Type B pancreatic cell (in vitro differentiated cells): Measurements from ENCODE around the gene ARL8A. TPM values are rescaled to one million over a fixed set of nuclear protein-coding genes. Genes with fewer than 3 reads are reported as not detected.

Experiments
- DNase-seq: peaks from one replicate; pipeline ENCODE4 v3.0.0; 2021; ENCODE audit warnings: mixed read lengths; ENCODE audit not compliant: unreplicated experiment; ENCODE audit errors: extremely low spot score
- H3K27ac Mint-ChIP-seq: 2 replicates; pipeline ENCODE4 v1.8.0; 2021; ENCODE audit warnings: mild to moderate bottlenecking, mixed read lengths
- H3K27me3 Mint-ChIP-seq: 2 replicates; pipeline ENCODE4 v1.8.0; 2021; ENCODE audit warnings: mixed read lengths
- H3K36me3 Mint-ChIP-seq: 2 replicates; pipeline ENCODE4 v1.8.0; 2021; ENCODE audit warnings: mixed read lengths
- H3K4me1 Mint-ChIP-seq: one replicate; pipeline ENCODE4 v1.8.0; 2021; ENCODE audit warnings: mixed read lengths; ENCODE audit not compliant: unreplicated experiment
- H3K4me3 Mint-ChIP-seq: 2 replicates; pipeline ENCODE4 v1.8.0; 2021; ENCODE audit warnings: mild to moderate bottlenecking, mixed read lengths
- H3K9me3 Mint-ChIP-seq: 2 replicates; pipeline ENCODE4 v1.8.0; 2021; ENCODE audit warnings: mixed read lengths
- total RNA-seq: library from RNA; stranded (reverse); gene quantifications from 2 replicates; pipeline ENCODE4 v1.2.1, GENCODE V29; 2021; ENCODE audit warnings: low replicate concordance
- TF ChIP-seq, protein P1 (sequence below): fragments of 200-600 bp; sonication (generic); conservative IDR thresholded peaks from 2 replicates; pipeline ENCODE4 v1.5.0; 2021; ENCODE audit warnings: antibody characterized with exemption, mild to moderate bottlenecking

Gene ARL8A
- total RNA-seq, 1 donor from 2014 or later = 58.6 TPM

DNA sequence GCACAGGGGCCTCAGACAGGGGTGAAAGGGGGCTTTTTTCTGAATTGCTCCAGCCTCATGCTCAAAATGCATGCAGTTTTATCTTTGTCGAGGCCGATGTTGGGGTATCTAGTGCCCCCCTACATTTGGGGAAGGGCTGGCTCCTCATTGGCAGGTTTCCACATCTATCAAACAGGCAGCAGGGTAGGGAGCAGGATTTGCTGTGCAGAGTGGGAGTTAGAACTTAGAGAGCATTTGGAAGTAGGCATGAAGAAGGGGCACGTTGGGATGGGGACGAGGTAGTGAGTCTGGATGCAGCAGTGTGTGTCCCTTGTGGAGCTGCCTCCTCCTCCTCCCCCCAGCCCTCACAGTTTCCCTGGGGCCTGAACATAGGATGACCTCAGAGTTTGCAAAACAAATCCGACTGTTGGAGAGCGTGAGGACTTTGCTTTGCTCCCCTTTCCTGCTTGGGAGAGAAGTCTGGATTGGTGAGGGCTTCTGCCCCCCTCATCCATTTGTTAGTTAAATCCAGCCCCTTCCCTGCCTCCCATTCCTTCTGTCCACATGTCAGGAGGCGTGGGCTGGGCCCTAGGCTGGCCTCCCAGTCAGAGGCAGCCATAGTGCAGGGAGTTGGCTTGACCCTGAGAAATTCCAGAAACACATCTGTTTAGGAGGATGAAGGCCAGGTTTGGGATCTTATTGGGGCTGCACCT, 58.7 kb downstream of the ARL8A start:
- Mint-ChIP-seq H3K9me3 (no peaks in the 10 kb centered on the region), H3K27ac (peak overlapping the region; percentile 87), H3K36me3 (no peaks in the 10 kb centered on the region), H3K4me3 (peak overlapping the region; percentile 42), H3K4me1 (peaks cover 33% of the 10 kb centered on the region), H3K27me3 (no peaks in the 10 kb centered on the region)
- no peak for DNase-seq
- TF ChIP-seq, protein P1, sequence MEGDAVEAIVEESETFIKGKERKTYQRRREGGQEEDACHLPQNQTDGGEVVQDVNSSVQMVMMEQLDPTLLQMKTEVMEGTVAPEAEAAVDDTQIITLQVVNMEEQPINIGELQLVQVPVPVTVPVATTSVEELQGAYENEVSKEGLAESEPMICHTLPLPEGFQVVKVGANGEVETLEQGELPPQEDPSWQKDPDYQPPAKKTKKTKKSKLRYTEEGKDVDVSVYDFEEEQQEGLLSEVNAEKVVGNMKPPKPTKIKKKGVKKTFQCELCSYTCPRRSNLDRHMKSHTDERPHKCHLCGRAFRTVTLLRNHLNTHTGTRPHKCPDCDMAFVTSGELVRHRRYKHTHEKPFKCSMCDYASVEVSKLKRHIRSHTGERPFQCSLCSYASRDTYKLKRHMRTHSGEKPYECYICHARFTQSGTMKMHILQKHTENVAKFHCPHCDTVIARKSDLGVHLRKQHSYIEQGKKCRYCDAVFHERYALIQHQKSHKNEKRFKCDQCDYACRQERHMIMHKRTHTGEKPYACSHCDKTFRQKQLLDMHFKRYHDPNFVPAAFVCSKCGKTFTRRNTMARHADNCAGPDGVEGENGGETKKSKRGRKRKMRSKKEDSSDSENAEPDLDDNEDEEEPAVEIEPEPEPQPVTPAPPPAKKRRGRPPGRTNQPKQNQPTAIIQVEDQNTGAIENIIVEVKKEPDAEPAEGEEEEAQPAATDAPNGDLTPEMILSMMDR = no peak

DNA sequence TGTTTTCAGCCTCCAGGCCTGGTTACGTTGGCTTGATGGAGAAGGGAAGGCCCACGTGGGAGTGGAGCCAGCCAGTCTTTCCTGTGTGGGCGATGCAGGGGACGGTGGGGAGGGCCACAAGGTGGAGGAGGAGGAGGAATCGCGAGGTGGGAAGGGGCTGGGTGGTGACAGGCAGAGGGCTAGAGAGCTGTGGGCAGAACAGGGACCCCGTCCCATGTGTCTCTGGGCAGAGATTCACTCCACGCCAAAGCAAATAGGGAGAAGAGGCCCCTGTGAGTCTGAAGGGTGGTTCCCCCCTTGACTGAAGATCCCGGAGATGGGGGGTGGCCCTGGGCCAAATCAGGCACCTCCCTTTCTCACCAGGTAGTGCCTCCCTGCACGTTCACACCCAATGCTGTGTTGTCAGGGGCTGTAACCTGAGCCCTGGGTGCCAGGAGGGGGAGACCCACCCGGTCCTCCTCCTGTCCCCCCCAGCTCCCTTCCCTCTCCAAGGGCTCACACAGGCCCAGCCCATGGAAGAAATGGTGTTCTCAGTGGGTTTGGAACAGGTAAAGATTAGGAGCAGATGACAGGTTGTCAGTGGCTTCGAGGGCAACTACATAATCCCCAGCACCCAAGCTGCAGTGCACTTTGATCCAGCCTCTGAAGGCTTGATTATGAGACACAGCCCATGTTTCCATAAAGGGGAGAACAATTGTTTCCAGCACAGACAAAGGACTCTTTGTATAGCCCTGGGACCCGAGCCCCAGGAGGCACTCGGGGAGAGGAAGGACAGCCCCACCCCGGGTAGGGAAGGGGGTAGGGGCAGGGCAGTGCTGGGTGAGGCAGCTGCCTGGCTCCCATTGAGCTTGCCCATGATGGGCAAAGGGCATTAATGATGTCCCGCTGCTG, 59.5 kb downstream of the ARL8A start:
- DNase-seq = no peak
- H3K4me3 Mint-ChIP-seq = peak overlapping the region; percentile 62
- no peaks in the 10 kb centered on the region for H3K27me3 Mint-ChIP-seq
- TF ChIP-seq, protein P1 = no peak
- H3K27ac Mint-ChIP-seq = peak overlapping the region; percentile 87
- no peaks in the 10 kb centered on the region for H3K9me3 Mint-ChIP-seq
- H3K36me3 Mint-ChIP-seq = no peaks in the 10 kb centered on the region
- peaks cover 33% of the 10 kb centered on the region for H3K4me1 Mint-ChIP-seq

Other genes starting within 250 kb of the ARL8A start
- gene LMOD1, start 198.2 kb downstream of the ARL8A start, total RNA-seq = 0.52 and 3.7 TPM in 2 replicates
- gene TIMM17A, start 189.2 kb downstream of the ARL8A start, total RNA-seq = 50.2 and 53.0 TPM in 2 replicates
- gene RNPEP, start 162.1 kb downstream of the ARL8A start, total RNA-seq = 57.3 and 63.9 TPM in 2 replicates
- 237 and 498 TPM in 2 replicates for gene ELF3, start 134.2 kb downstream of the ARL8A start, total RNA-seq
- 0.12 and 0.24 TPM in 2 replicates for gene GPR37L1, start 21.8 kb downstream of the ARL8A start, total RNA-seq
- 0.29 TPM in 1 of 2 replicates, not detected in the other for gene PTPN7, start 15.9 kb upstream of the ARL8A start, total RNA-seq
- gene LGR6, start 49.1 kb upstream of the ARL8A start, total RNA-seq = 2.8 and 6.9 TPM in 2 replicates
- gene UBE2T, start 197.2 kb upstream of the ARL8A start, total RNA-seq = 21.5 and 39.1 TPM in 2 replicates
- gene PPP1R12B, start 204.0 kb upstream of the ARL8A start, total RNA-seq = 22.2 and 31.2 TPM in 2 replicates